ENCODE data around the gene STING1.
A peak's percentile ranks its signal among the peaks of the same experiment; 100 is the strongest.
"Not testable (repeated sequence)": the region's sequence is repeated elsewhere in the genome, so short reads cannot be mapped to it uniquely, and the experiment has no call there.

The STING1 gene

GRCh38 chr5:139445325-139446170 is 37.0 kb downstream of the STING1 start:
- DNase-seq (ENCODE audit: low read depth in 1 of 2, low spot score in 1 of 2) = no peak
- no peaks in the 10 kb centered on the region for H3K27me3 ChIP-seq (ENCODE audit: insufficient read depth, poor library complexity, severe bottlenecking)
- no peak for TF ChIP-seq CTCF (IDR thresholded peaks at IDR 0.05; ENCODE audit: insufficient read depth, low read length)
- TF ChIP-seq, protein P1, sequence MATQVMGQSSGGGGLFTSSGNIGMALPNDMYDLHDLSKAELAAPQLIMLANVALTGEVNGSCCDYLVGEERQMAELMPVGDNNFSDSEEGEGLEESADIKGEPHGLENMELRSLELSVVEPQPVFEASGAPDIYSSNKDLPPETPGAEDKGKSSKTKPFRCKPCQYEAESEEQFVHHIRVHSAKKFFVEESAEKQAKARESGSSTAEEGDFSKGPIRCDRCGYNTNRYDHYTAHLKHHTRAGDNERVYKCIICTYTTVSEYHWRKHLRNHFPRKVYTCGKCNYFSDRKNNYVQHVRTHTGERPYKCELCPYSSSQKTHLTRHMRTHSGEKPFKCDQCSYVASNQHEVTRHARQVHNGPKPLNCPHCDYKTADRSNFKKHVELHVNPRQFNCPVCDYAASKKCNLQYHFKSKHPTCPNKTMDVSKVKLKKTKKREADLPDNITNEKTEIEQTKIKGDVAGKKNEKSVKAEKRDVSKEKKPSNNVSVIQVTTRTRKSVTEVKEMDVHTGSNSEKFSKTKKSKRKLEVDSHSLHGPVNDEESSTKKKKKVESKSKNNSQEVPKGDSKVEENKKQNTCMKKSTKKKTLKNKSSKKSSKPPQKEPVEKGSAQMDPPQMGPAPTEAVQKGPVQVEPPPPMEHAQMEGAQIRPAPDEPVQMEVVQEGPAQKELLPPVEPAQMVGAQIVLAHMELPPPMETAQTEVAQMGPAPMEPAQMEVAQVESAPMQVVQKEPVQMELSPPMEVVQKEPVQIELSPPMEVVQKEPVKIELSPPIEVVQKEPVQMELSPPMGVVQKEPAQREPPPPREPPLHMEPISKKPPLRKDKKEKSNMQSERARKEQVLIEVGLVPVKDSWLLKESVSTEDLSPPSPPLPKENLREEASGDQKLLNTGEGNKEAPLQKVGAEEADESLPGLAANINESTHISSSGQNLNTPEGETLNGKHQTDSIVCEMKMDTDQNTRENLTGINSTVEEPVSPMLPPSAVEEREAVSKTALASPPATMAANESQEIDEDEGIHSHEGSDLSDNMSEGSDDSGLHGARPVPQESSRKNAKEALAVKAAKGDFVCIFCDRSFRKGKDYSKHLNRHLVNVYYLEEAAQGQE (IDR thresholded peaks at IDR 0.05; ENCODE audit: insufficient replicate concordance, low read depth) = no peak
- TF ChIP-seq GABPA (IDR thresholded peaks at IDR 0.05; ENCODE audit: low read depth) = no peak
- no peak for TF ChIP-seq POLR2AphosphoS5 (IDR thresholded peaks at IDR 0.05; ENCODE audit: low read depth)
- TF ChIP-seq SPI1 (IDR thresholded peaks at IDR 0.05; ENCODE audit: borderline replicate concordance, low read depth) = no peak
- no peak overlapping the region for H3K27ac ChIP-seq (replicated peaks)
- H3K4me3 ChIP-seq (replicated peaks; ENCODE audit: insufficient read depth, low read length) = no peak overlapping the region

DNA sequence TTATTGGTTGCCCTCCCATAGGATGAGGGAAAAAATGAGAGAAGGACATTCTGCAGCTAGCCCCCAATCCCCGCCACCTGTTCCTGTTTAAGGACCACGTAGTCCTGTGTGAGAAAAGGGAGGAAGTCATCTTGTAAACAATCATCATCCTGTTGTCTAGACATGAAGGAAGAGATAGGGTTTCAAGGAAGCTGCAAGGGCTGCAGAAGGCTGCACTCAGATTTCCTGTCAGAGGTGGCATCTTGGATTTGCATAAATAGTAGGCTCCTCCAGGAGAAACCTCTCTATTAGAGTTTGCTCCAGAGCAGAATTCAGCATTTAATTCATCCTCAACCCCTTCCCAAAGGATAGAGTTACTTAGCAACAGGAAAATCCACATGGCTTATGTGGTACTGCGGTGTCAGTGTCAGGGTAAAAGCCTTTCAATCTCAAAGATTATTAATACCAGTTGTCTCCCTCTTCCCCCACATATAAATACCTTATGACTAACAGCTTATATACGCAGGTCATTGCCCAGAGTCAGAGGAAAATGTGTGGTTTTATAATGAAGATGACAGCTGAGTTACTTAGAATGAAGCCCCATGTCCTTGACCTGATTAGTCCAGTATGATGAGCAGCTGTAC is 38.6 kb downstream of the STING1 start:
- no peak for DNase-seq (ENCODE audit: low read depth in 1 of 2, low spot score in 1 of 2)
- H3K27ac ChIP-seq (replicated peaks) = no peak overlapping the region
- TF ChIP-seq, protein P1 (IDR thresholded peaks at IDR 0.05; ENCODE audit: insufficient replicate concordance, low read depth) = no peak
- no peak for TF ChIP-seq GABPA (IDR thresholded peaks at IDR 0.05; ENCODE audit: low read depth)
- TF ChIP-seq POLR2AphosphoS5 (IDR thresholded peaks at IDR 0.05; ENCODE audit: low read depth) = no peak
- TF ChIP-seq SPI1 (IDR thresholded peaks at IDR 0.05; ENCODE audit: borderline replicate concordance, low read depth) = no peak
- no peak for TF ChIP-seq CTCF (IDR thresholded peaks at IDR 0.05; ENCODE audit: insufficient read depth, low read length)
- H3K27me3 ChIP-seq (ENCODE audit: insufficient read depth, poor library complexity, severe bottlenecking) = no peaks in the 10 kb centered on the region
- H3K4me3 ChIP-seq (replicated peaks; ENCODE audit: insufficient read depth, low read length) = no peak overlapping the region

- not testable (repeated sequence) for H3K4me3 ChIP-seq (replicated peaks; ENCODE audit: insufficient read depth, low read length); DNase-seq (ENCODE audit: low read depth in 1 of 2, low spot score in 1 of 2); H3K27ac ChIP-seq (replicated peaks)
Measured at GRCh38 chr5:139440416-139440815, 42.1 kb downstream of the STING1 start.

DNA sequence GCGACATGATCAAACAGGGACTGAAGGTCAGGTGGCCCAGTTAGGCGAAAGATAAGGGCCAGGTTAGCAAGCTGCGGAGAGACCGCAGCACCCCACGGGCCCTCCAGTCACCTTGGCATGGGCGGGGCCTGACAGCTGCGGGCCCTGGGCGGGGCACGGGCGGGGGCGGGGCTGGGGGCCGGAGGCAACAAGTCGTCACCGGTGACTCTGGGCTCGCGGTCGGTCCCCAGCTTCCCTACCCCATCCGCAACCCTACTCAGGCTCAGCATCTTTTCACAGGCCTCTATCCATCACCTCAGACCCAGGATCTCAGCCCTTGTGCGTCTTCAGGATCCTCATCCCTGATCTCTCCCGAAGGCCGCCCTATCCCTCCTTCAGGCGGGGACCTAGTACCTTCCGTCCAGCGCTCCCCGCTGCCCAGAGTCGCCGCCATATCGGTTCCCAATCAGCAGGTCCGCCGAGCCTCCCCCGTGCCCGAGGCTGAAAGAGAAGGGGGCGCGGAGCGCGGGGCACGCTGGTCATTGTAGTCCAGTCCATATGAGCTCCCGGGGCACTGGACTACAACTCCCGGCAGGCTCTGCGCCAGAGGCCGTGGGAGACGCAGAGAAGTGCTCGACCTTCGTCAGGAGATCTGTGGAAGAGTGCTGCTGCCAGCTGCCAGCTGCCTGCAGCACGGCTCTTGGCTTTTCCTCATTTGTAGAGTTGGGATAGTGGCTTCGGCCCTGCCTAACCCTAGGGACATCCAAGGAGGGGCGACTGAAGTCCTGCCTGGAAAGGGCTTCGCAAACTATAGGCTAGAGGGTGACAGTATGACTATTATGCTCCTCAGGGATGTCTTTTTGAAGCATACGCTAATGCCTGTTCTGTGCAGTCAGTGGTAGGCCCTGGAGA is 43.3 kb downstream of the STING1 start, which contains the start of gene DNAJC18:
Gene DNAJC18 (minus strand): TSS at position 513 of the 891 bp plus-strand sequence. CDS start 80 bp downstream, at position 433.
- peak within 1 kb of the TSS; percentile 49; the same call in 1 of the 2 replicates for H3K27ac ChIP-seq (replicated peaks)
- TF ChIP-seq CTCF (IDR thresholded peaks at IDR 0.05; ENCODE audit: insufficient read depth, low read length) (no peak), SPI1 (IDR thresholded peaks at IDR 0.05; ENCODE audit: borderline replicate concordance, low read depth) (no peak), GABPA (IDR thresholded peaks at IDR 0.05; ENCODE audit: low read depth) (no peak), POLR2AphosphoS5 (IDR thresholded peaks at IDR 0.05; ENCODE audit: low read depth) (no peak)
- TF ChIP-seq, protein P1 (IDR thresholded peaks at IDR 0.05; ENCODE audit: insufficient replicate concordance, low read depth) = no peak
- peak; percentile 37 to 64 for DNase-seq (ENCODE audit: low read depth in 1 of 2, low spot score in 1 of 2)
- no peaks in the 10 kb centered on the region for H3K27me3 ChIP-seq (ENCODE audit: insufficient read depth, poor library complexity, severe bottlenecking)
- H3K4me3 ChIP-seq (replicated peaks; ENCODE audit: insufficient read depth, low read length) = peak within 1 kb of the TSS; percentile 83

More at GRCh38 chr5:139440416-139440815, 42.1 kb downstream of the STING1 start:
- H3K27me3 ChIP-seq (ENCODE audit: insufficient read depth, poor library complexity, severe bottlenecking) = not testable (repeated sequence)
